22Rv1 (cell line): ENCODE results near the gene ZFYVE21.

Experiments used
- ZFX ChIP-seq: fragments of 450-650 bp; IDR thresholded peaks from 2 replicates; pipeline ENCODE4 v1.6.1; 2017; ENCODE audit warnings: antibody characterized with exemption, borderline replicate concordance
- TF ChIP-seq, protein P1 (sequence below): fragments of 450-650 bp; IDR thresholded peaks from 2 replicates; pipeline ENCODE4 v1.5.1; 2017; ENCODE audit warnings: mild to moderate bottlenecking

DNA sequence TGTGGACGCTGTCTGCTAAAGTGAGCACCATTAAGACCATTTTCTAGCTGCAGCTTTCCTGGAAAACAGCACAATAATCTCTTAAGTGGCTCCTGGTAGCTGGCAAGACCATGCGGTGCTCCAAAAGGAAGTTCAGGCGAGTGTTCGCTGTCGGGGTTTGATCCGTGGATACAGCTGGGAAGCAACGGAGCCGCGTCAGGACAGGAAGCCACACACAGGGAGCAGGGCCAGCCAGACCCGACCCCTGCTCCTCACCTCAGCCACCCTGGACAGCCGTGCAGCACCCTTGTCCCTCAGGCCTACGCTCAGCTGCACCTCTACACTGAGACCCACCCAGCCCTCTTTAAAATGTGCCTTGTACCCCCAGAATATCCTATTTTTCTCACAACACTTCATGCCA lies 19.4 kb downstream of the ZFYVE21 start:
- TF ChIP-seq, protein P1, sequence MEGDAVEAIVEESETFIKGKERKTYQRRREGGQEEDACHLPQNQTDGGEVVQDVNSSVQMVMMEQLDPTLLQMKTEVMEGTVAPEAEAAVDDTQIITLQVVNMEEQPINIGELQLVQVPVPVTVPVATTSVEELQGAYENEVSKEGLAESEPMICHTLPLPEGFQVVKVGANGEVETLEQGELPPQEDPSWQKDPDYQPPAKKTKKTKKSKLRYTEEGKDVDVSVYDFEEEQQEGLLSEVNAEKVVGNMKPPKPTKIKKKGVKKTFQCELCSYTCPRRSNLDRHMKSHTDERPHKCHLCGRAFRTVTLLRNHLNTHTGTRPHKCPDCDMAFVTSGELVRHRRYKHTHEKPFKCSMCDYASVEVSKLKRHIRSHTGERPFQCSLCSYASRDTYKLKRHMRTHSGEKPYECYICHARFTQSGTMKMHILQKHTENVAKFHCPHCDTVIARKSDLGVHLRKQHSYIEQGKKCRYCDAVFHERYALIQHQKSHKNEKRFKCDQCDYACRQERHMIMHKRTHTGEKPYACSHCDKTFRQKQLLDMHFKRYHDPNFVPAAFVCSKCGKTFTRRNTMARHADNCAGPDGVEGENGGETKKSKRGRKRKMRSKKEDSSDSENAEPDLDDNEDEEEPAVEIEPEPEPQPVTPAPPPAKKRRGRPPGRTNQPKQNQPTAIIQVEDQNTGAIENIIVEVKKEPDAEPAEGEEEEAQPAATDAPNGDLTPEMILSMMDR = no peak
- TF ChIP-seq ZFX = no peak
